Esophagus squamous epithelium (tissue), 4 donors: ENCODE data around the gene TNFRSF25.
"Not testable (repeated sequence)": the region's sequence is repeated elsewhere in the genome, so short reads cannot be mapped to it uniquely, and the experiment has no call there.

Experiments used
- POLR2A ChIP-seq, 4 donors: fragments of 450-650 bp; IDR thresholded peaks; one replicate each; pipeline ENCODE4 v1.6.1; 2017; ENCODE audit warnings: antibody characterized with exemption in 4 of 4, mild to moderate bottlenecking in 4 of 4, moderate library complexity in 3 of 4
- TF ChIP-seq, protein P1 (sequence below), 6 experiments: fragments of 450-650 bp in 4 of 6; fragments of 200-600 bp in 2 of 6; sonication (generic) in 2 of 6; IDR thresholded peaks; one replicate each; pipeline ENCODE4 v1.5.1; 2016 to 2019; ENCODE audit warnings: antibody characterized with exemption in 6 of 6, mild to moderate bottlenecking in 4 of 6, moderate library complexity in 4 of 6

GRCh38 chr1:6428453-6428852, 37.5 kb downstream of the TNFRSF25 start:
- TF ChIP-seq, protein P1, sequence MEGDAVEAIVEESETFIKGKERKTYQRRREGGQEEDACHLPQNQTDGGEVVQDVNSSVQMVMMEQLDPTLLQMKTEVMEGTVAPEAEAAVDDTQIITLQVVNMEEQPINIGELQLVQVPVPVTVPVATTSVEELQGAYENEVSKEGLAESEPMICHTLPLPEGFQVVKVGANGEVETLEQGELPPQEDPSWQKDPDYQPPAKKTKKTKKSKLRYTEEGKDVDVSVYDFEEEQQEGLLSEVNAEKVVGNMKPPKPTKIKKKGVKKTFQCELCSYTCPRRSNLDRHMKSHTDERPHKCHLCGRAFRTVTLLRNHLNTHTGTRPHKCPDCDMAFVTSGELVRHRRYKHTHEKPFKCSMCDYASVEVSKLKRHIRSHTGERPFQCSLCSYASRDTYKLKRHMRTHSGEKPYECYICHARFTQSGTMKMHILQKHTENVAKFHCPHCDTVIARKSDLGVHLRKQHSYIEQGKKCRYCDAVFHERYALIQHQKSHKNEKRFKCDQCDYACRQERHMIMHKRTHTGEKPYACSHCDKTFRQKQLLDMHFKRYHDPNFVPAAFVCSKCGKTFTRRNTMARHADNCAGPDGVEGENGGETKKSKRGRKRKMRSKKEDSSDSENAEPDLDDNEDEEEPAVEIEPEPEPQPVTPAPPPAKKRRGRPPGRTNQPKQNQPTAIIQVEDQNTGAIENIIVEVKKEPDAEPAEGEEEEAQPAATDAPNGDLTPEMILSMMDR (IDR thresholded peaks at IDR 0.05) = not testable (repeated sequence)
- not testable (repeated sequence) for TF ChIP-seq POLR2A (IDR thresholded peaks at IDR 0.05)
